ENCODE results near the gene DDC. TPM values are rescaled to one million over a fixed set of nuclear protein-coding genes. Genes with fewer than 3 reads are reported as not detected.
"Not testable (repeated sequence)": the region's sequence is repeated elsewhere in the genome, so short reads cannot be mapped to it uniquely, and the experiment has no call there.

The DDC gene
- total RNA-seq, 3 donors from 2014 or later (not counting 1 experiment from before 2014, with no cell fraction given), result not detected

- H3K9me3 Mint-ChIP-seq, result peaks cover 3 to 13% of the 10 kb centered on the region in 2 donors
- Histone ChIP-seq H3K36me3 (ENCODE audit: control insufficient read depth, insufficient read depth, low read length) (no peaks in the 10 kb centered on the region), H3K27me3 (ENCODE audit: control insufficient read depth, insufficient read depth, low read length) (no peaks in the 10 kb centered on the region), H3K4me1 (ENCODE audit: control insufficient read depth, insufficient read depth, low read length) (no peaks in the 10 kb centered on the region), H3K9me3 (ENCODE audit: control insufficient read depth, insufficient read depth, low read length) (peaks cover 19% of the 10 kb centered on the region), H3K27ac (ENCODE audit: low read length) (no peak overlapping the region), H3K4me3 (ENCODE audit: low read length) (no peak overlapping the region)
- ATAC-seq (no peak), DNase-seq (no peak)
- intact Hi-C loops (cut with micrococcal nuclease), result no loop called here
- no peak overlapping the region for H3K27ac Mint-ChIP-seq
- TF ChIP-seq, protein P1, sequence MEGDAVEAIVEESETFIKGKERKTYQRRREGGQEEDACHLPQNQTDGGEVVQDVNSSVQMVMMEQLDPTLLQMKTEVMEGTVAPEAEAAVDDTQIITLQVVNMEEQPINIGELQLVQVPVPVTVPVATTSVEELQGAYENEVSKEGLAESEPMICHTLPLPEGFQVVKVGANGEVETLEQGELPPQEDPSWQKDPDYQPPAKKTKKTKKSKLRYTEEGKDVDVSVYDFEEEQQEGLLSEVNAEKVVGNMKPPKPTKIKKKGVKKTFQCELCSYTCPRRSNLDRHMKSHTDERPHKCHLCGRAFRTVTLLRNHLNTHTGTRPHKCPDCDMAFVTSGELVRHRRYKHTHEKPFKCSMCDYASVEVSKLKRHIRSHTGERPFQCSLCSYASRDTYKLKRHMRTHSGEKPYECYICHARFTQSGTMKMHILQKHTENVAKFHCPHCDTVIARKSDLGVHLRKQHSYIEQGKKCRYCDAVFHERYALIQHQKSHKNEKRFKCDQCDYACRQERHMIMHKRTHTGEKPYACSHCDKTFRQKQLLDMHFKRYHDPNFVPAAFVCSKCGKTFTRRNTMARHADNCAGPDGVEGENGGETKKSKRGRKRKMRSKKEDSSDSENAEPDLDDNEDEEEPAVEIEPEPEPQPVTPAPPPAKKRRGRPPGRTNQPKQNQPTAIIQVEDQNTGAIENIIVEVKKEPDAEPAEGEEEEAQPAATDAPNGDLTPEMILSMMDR (IDR thresholded peaks at IDR 0.05), result no peak
- peaks cover 7 to 9% of the 10 kb centered on the region in 2 donors for H3K27me3 Mint-ChIP-seq (ENCODE audit: low read depth in 2 of 2)
- peaks cover 13% of the 10 kb centered on the region for H3K36me3 Mint-ChIP-seq
- WGBS (ENCODE audit: insufficient coverage), result 85% methylated on average over 2 of the region's 4 CpGs
- H3K4me3 Mint-ChIP-seq, result no peak overlapping the region
- H3K4me1 Mint-ChIP-seq, result no peaks in the 10 kb centered on the region
These were observed 19.2 kb upstream of the DDC start for GRCh38 chr7:50584386-50584785.

DNA sequence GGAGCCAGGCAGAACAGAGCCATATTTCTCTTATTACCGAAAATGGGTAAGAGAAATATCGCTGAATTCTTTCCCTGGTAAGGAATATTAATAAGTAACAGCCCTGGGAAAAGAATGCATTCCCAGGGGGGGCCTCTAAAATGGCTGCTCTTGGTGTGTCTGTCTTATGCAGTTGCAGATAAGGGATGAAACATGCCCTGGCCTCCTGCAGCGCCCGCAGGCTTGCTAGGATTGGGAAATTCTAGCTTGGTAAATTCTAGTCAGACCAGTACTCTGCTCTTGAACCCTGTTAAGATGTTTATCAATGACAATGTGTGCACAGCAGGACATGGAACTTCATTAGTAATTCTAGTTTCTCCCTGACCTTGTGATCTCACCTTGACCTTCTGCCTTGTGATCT, 18.1 kb upstream of the DDC start:
- H3K4me1 ChIP-seq (ENCODE audit: control insufficient read depth, insufficient read depth, low read length); H3K27me3 ChIP-seq (ENCODE audit: control insufficient read depth, insufficient read depth, low read length); H3K27ac ChIP-seq (ENCODE audit: low read length); H3K4me1 Mint-ChIP-seq; H3K36me3 ChIP-seq (ENCODE audit: control insufficient read depth, insufficient read depth, low read length); ATAC-seq; H3K27me3 Mint-ChIP-seq (ENCODE audit: low read depth in 2 of 2); H3K4me3 Mint-ChIP-seq; H3K4me3 ChIP-seq (ENCODE audit: low read length); DNase-seq; intact Hi-C loops (cut with micrococcal nuclease); H3K27ac Mint-ChIP-seq: not testable (repeated sequence)
- Mint-ChIP-seq H3K36me3 (peaks cover 13% of the 10 kb centered on the region), H3K9me3 (peaks cover 3 to 13% of the 10 kb centered on the region in 2 donors)
- 99% methylated on average over 4 of the region's 4 CpGs for WGBS (ENCODE audit: insufficient coverage)
- H3K9me3 ChIP-seq (ENCODE audit: control insufficient read depth, insufficient read depth, low read length), result peaks cover 19% of the 10 kb centered on the region

DNA sequence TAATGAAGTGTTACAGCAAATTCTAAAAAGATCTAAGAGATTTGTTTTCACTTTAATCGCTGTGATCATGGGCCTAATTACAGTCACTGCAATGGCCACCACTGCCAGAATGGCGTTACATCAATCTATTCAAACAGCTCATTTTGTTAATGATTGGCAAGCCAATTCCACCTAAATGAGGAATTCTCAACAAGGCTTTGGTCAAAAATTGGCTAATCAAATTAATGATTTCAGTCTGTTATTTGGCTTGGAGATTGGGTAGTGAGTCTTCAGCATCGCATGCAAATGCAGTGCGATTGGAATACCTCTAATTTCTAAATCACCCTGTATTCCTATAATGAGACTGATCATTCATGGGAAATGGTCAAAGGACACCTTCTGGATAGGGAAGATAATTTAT, 17.1 kb upstream of the DDC start:
- H3K4me3 ChIP-seq (ENCODE audit: low read length); H3K27ac ChIP-seq (ENCODE audit: low read length); H3K4me1 ChIP-seq (ENCODE audit: control insufficient read depth, insufficient read depth, low read length); H3K4me1 Mint-ChIP-seq; ATAC-seq; H3K36me3 ChIP-seq (ENCODE audit: control insufficient read depth, insufficient read depth, low read length); intact Hi-C loops (cut with micrococcal nuclease); H3K27ac Mint-ChIP-seq; H3K27me3 ChIP-seq (ENCODE audit: control insufficient read depth, insufficient read depth, low read length); DNase-seq; H3K4me3 Mint-ChIP-seq: not testable (repeated sequence)
- H3K27me3 Mint-ChIP-seq (ENCODE audit: low read depth in 2 of 2), result peaks cover under 1 to 13% of the 10 kb centered on the region in 2 donors
- H3K9me3 Mint-ChIP-seq, result peaks cover 5 to 17% of the 10 kb centered on the region in 2 donors
- H3K36me3 Mint-ChIP-seq, result peaks cover 13% of the 10 kb centered on the region
- WGBS (ENCODE audit: insufficient coverage), result 83% methylated on average over 2 of the region's 4 CpGs
- peaks cover 19% of the 10 kb centered on the region for H3K9me3 ChIP-seq (ENCODE audit: control insufficient read depth, insufficient read depth, low read length)

DNA sequence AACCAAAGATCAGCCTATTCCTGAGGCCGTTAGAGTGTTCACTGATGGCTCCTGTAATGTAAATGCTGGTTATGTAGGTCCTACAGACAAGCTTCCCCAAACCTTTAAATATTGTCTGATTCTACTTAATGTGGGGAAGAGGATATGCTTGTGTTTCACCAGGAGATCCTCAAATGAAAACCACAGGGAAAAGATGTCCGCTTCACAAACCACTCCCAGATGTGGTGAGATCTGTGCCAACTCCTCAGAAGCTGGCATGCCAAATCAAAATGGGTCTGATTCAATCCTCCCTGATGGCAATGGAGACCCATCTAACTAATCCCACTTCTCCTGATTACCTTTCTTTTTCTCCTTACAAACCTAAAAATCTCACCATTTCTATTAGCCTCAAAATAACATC, 15.5 kb upstream of the DDC start:
- 62% methylated on average over 1 of the region's 2 CpGs for WGBS (ENCODE audit: insufficient coverage)
- peaks cover 19% of the 10 kb centered on the region for H3K9me3 ChIP-seq (ENCODE audit: control insufficient read depth, insufficient read depth, low read length)
- not testable (repeated sequence) for H3K4me3 Mint-ChIP-seq

DNA sequence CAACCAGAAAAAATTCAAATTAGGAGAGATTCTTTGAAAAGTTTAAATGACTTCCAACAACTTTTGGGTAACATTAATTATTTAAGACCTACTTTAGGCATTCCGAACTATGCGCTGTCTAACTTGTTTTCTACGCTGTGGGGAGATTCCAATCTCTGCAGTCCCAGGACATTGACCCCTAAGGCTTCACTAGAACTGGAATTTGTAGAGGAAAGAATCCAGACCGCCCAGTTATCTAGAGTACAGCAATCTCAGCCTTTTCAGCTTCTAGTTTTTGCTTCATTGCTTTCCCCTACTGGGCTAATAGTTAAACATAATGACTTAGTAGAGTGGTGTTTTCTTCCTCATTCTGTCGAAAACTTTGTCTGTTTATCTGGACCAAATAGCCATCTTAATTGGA, 14.9 kb upstream of the DDC start:
- WGBS (ENCODE audit: insufficient coverage), result 90% methylated on average over 5 of the region's 5 CpGs
- no peaks in the 10 kb centered on the region for H3K27me3 ChIP-seq (ENCODE audit: control insufficient read depth, insufficient read depth, low read length)
- H3K4me3 ChIP-seq (ENCODE audit: low read length), result no peak overlapping the region
- H3K9me3 Mint-ChIP-seq, result peaks cover 5 to 17% of the 10 kb centered on the region in 2 donors
- no peak overlapping the region for H3K27ac ChIP-seq (ENCODE audit: low read length)
- TF ChIP-seq, protein P1 (IDR thresholded peaks at IDR 0.05), result no peak
- ATAC-seq, result no peak
- H3K27ac Mint-ChIP-seq, result no peak overlapping the region
- H3K4me3 Mint-ChIP-seq, result no peak overlapping the region
- intact Hi-C loops (cut with micrococcal nuclease), result no loop called here
- no peak for DNase-seq
- no peaks in the 10 kb centered on the region for H3K4me1 Mint-ChIP-seq
- no peaks in the 10 kb centered on the region for H3K4me1 ChIP-seq (ENCODE audit: control insufficient read depth, insufficient read depth, low read length)
- H3K27me3 Mint-ChIP-seq (ENCODE audit: low read depth in 2 of 2), result peaks cover 7 to 16% of the 10 kb centered on the region in 2 donors
- peaks cover 13% of the 10 kb centered on the region for H3K36me3 Mint-ChIP-seq
- H3K36me3 ChIP-seq (ENCODE audit: control insufficient read depth, insufficient read depth, low read length), result no peaks in the 10 kb centered on the region
- peaks cover 19% of the 10 kb centered on the region for H3K9me3 ChIP-seq (ENCODE audit: control insufficient read depth, insufficient read depth, low read length)

More for the DNA sequence above, 15.5 kb upstream of the DDC start:
- DNase-seq; H3K4me3 ChIP-seq (ENCODE audit: low read length); H3K27me3 ChIP-seq (ENCODE audit: control insufficient read depth, insufficient read depth, low read length); H3K36me3 ChIP-seq (ENCODE audit: control insufficient read depth, insufficient read depth, low read length); H3K27ac Mint-ChIP-seq; ATAC-seq; H3K27ac ChIP-seq (ENCODE audit: low read length); H3K4me1 ChIP-seq (ENCODE audit: control insufficient read depth, insufficient read depth, low read length); H3K4me1 Mint-ChIP-seq; intact Hi-C loops (cut with micrococcal nuclease): not testable (repeated sequence)
- peaks cover 5 to 17% of the 10 kb centered on the region in 2 donors for H3K9me3 Mint-ChIP-seq
- peaks cover 13% of the 10 kb centered on the region for H3K36me3 Mint-ChIP-seq
- H3K27me3 Mint-ChIP-seq (ENCODE audit: low read depth in 2 of 2), result peaks cover 1 to 13% of the 10 kb centered on the region in 2 donors

DNA sequence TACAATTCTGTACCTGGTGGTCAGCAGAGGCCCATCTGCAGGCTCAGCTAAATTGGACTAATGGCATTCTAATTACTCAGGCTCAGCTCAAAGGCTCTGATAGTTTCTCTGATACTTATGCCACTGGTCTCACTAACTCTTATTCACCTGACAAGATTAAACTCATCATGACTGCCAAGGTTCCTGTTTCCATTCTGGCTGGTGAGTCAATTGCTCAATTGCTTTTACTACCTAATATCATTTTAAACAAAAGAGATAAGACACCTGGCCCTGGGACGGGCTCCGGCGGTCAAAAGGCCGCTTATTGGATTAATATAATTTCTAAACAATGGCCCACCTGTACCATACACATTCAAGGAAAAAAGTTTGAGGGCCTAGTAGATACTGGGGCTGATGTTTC, 12.9 kb upstream of the DDC start:
- H3K4me3 ChIP-seq (ENCODE audit: low read length); intact Hi-C loops (cut with micrococcal nuclease); DNase-seq; ATAC-seq; H3K27me3 ChIP-seq (ENCODE audit: control insufficient read depth, insufficient read depth, low read length); H3K36me3 Mint-ChIP-seq; H3K9me3 ChIP-seq (ENCODE audit: control insufficient read depth, insufficient read depth, low read length); H3K36me3 ChIP-seq (ENCODE audit: control insufficient read depth, insufficient read depth, low read length); H3K4me1 ChIP-seq (ENCODE audit: control insufficient read depth, insufficient read depth, low read length); H3K4me3 Mint-ChIP-seq; H3K4me1 Mint-ChIP-seq; H3K27ac ChIP-seq (ENCODE audit: low read length); H3K9me3 Mint-ChIP-seq; H3K27ac Mint-ChIP-seq: not testable (repeated sequence)
- WGBS (ENCODE audit: insufficient coverage), result 100% methylated on average over 3 of the region's 4 CpGs
- H3K27me3 Mint-ChIP-seq (ENCODE audit: low read depth in 2 of 2), result peaks cover 16 to 18% of the 10 kb centered on the region in 2 donors
